ENCODE results near the gene SRSF8. TPM values are rescaled to one million over a fixed set of nuclear protein-coding genes. Genes with fewer than 3 reads are reported as not detected.

SRSF8 gene
- total and polyA plus RNA-seq, 2 donors (not counting 1 experiment from before 2014, with no cell fraction given) = 16.3 to 31.5 TPM

DNA sequence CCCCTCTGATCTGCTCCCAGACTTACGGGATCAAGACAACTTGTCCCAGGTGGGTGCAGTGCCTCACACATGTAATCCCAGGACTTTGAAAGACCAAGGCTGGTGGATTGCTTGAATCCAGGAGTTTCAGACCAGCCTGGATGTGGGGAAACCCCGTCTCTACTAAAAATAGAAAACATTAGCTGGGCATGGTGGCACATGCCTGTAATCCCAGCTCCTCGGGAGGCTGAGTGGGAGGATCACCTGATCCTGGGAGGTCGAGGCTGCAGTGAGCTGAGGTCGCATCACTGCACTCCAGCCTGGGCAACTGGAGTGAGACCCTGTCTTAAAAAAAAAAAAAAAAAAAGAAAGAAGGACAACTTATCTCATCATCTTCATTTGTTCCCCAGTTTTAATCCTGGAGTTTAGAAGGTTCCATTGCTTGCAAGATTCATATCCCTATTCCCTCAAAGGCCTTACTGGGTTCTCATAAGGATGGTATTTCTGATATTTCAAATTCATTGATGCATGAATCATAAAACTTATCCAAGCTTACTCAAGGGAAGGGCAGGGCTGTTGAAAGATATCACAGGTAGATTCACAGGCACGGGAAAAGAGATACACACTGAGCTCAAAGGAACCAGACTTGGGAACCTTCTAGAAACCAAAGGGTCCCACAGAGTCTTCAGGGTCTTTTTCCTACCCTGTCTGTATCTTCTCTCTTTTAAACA, 37.6 kb downstream of the SRSF8 start:
- Histone ChIP-seq H3K36me3 (ENCODE audit: control insufficient read depth, insufficient read depth, low read length) (no peaks in the 10 kb centered on the region), H3K79me2 (ENCODE audit: control insufficient read depth, insufficient read depth, low read length) (no peaks in the 10 kb centered on the region), H3K4me1 (ENCODE audit: control insufficient read depth, extremely low read depth, insufficient read depth, low read length) (peaks cover 6% of the 10 kb centered on the region), H2AFZ (ENCODE audit: low read length) (no peak overlapping the region), H3K9ac (ENCODE audit: insufficient read depth, low read length) (no peak overlapping the region), H3K27ac (ENCODE audit: insufficient read depth, low read length) (no peak overlapping the region), H3K27me3 (ENCODE audit: control insufficient read depth, insufficient read depth, low read length) (no peaks in the 10 kb centered on the region), H3K4me2 (ENCODE audit: extremely low read depth, insufficient read depth, low read length) (no peak overlapping the region), H3K9me3 (ENCODE audit: control insufficient read depth, insufficient read depth, low read depth, low read length) (no peaks in the 10 kb centered on the region), H4K20me1 (ENCODE audit: control insufficient read depth, extremely low read depth, insufficient read depth, low read length) (no peaks in the 10 kb centered on the region), H3K4me3 (replicated peaks in 1 of 4; ENCODE audit: control extremely low read depth in 1 of 4, insufficient read depth in 1 of 4, low read depth in 3 of 4, low read length in 4 of 4) (no peak overlapping the region)
- no peak for DNase-seq (ENCODE audit: low read depth in 2 of 2)
- TF ChIP-seq, protein P1, sequence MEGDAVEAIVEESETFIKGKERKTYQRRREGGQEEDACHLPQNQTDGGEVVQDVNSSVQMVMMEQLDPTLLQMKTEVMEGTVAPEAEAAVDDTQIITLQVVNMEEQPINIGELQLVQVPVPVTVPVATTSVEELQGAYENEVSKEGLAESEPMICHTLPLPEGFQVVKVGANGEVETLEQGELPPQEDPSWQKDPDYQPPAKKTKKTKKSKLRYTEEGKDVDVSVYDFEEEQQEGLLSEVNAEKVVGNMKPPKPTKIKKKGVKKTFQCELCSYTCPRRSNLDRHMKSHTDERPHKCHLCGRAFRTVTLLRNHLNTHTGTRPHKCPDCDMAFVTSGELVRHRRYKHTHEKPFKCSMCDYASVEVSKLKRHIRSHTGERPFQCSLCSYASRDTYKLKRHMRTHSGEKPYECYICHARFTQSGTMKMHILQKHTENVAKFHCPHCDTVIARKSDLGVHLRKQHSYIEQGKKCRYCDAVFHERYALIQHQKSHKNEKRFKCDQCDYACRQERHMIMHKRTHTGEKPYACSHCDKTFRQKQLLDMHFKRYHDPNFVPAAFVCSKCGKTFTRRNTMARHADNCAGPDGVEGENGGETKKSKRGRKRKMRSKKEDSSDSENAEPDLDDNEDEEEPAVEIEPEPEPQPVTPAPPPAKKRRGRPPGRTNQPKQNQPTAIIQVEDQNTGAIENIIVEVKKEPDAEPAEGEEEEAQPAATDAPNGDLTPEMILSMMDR (conservative IDR thresholded peaks at IDR 0.05 in 1 of 2, IDR thresholded peaks at IDR 0.05 in 1 of 2; ENCODE audit: low read depth in 1 of 2, low read length in 2 of 2) = no peak
- TF ChIP-seq EZH2 (IDR thresholded peaks at IDR 0.05; ENCODE audit: low read length, missing control alignments) = no peak

DNA sequence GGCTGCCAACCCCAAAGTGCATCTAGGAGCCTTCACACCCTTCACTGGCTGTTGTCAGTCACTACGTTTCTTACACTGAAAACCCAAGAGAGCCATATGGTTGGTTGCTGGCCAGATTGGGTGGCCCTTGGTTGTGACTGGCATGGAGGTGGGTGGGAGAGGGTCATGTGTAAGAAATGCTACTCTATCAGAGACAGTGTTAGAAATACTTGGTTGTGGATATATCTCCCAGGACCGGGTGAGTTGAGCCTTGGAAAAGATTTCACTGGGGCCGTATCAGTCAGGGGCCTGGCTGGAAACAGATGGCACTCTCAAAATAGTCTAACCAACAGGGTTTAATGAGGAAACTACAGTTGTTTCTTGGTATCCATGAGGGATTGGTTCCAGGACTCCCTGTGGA, 38.1 kb downstream of the SRSF8 start:
- Histone ChIP-seq H3K79me2 (ENCODE audit: control insufficient read depth, insufficient read depth, low read length) (no peaks in the 10 kb centered on the region), H3K36me3 (ENCODE audit: control insufficient read depth, insufficient read depth, low read length) (no peaks in the 10 kb centered on the region), H3K27me3 (ENCODE audit: control insufficient read depth, insufficient read depth, low read length) (no peaks in the 10 kb centered on the region), H3K9ac (ENCODE audit: insufficient read depth, low read length) (no peak overlapping the region), H4K20me1 (ENCODE audit: control insufficient read depth, extremely low read depth, insufficient read depth, low read length) (no peaks in the 10 kb centered on the region), H3K4me1 (ENCODE audit: control insufficient read depth, extremely low read depth, insufficient read depth, low read length) (peaks cover 7% of the 10 kb centered on the region), H3K4me2 (ENCODE audit: extremely low read depth, insufficient read depth, low read length) (no peak overlapping the region), H3K27ac (ENCODE audit: insufficient read depth, low read length) (no peak overlapping the region), H3K9me3 (ENCODE audit: control insufficient read depth, insufficient read depth, low read depth, low read length) (no peaks in the 10 kb centered on the region), H3K4me3 (replicated peaks in 1 of 4; ENCODE audit: control extremely low read depth in 1 of 4, insufficient read depth in 1 of 4, low read depth in 3 of 4, low read length in 4 of 4) (no peak overlapping the region), H2AFZ (ENCODE audit: low read length) (no peak overlapping the region)
- TF ChIP-seq, protein P1 (conservative IDR thresholded peaks at IDR 0.05 in 1 of 2, IDR thresholded peaks at IDR 0.05 in 1 of 2; ENCODE audit: low read depth in 1 of 2, low read length in 2 of 2) = no peak
- no peak for TF ChIP-seq EZH2 (IDR thresholded peaks at IDR 0.05; ENCODE audit: low read length, missing control alignments)
- DNase-seq (ENCODE audit: low read depth in 2 of 2) = no peak

DNA sequence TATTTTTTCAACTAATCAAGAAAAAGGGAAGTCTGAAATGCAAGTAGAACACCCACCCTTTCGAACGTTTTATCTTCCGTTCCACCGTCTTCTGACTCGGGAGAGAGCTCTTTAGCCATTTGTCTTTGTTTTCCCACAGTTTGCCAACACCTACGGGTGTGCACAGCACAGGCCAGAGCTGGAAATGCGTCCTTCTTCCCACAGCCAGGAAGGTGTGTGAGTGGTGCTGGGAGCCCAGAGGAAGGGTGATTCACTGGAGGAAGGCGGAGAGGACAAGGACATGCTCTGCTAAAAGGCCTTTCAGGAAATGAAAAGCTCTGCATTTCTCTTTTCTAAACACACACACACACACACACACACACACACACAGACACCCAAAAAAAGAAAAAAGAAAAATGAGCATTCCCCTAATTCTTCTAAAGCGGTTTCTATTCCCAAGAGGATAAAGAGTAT, 41.5 kb downstream of the SRSF8 start:
- H3K79me2 ChIP-seq (ENCODE audit: control insufficient read depth, insufficient read depth, low read length) = no peaks in the 10 kb centered on the region
- no peak overlapping the region for H3K9ac ChIP-seq (ENCODE audit: insufficient read depth, low read length)
- H3K27ac ChIP-seq (ENCODE audit: insufficient read depth, low read length) = no peak overlapping the region
- H3K4me1 ChIP-seq (ENCODE audit: control insufficient read depth, extremely low read depth, insufficient read depth, low read length) = peaks cover 7% of the 10 kb centered on the region
- peak; percentile 29 to 87 for DNase-seq (ENCODE audit: low read depth in 2 of 2)
- no peaks in the 10 kb centered on the region for H4K20me1 ChIP-seq (ENCODE audit: control insufficient read depth, extremely low read depth, insufficient read depth, low read length)
- no peak overlapping the region for H3K4me3 ChIP-seq (replicated peaks in 1 of 4; ENCODE audit: control extremely low read depth in 1 of 4, insufficient read depth in 1 of 4, low read depth in 3 of 4, low read length in 4 of 4)
- H3K4me2 ChIP-seq (ENCODE audit: extremely low read depth, insufficient read depth, low read length) = no peak overlapping the region
- no peak overlapping the region for H2AFZ ChIP-seq (ENCODE audit: low read length)
- no peaks in the 10 kb centered on the region for H3K9me3 ChIP-seq (ENCODE audit: control insufficient read depth, insufficient read depth, low read depth, low read length)
- H3K36me3 ChIP-seq (ENCODE audit: control insufficient read depth, insufficient read depth, low read length) = no peaks in the 10 kb centered on the region
- H3K27me3 ChIP-seq (ENCODE audit: control insufficient read depth, insufficient read depth, low read length) = no peaks in the 10 kb centered on the region
- TF ChIP-seq, protein P1 (conservative IDR thresholded peaks at IDR 0.05 in 1 of 2, IDR thresholded peaks at IDR 0.05 in 1 of 2; ENCODE audit: low read depth in 1 of 2, low read length in 2 of 2) = no peak
- TF ChIP-seq EZH2 (IDR thresholded peaks at IDR 0.05; ENCODE audit: low read length, missing control alignments) = no peak
